Activated naive CD4-positive, alpha-beta T cell treated with anti-CD3 and anti-CD28 coated beads, Interleukin-2, amount 10 ng/mL, durations not matched to agents 7 days and 5 days (primary cell): Measurements from ENCODE around the gene RNU1-2.
"Not testable (repeated sequence)": the region's sequence is repeated elsewhere in the genome, so short reads cannot be mapped to it uniquely, and the experiment has no call there.

ENCODE experiments used
- CTCF ChIA-PET: fragments of 350-600 bp; sonication (Branson Sonifier 250); formaldehyde crosslinking; loops from one replicate; lab custom pipeline; 2021; ENCODE audit warnings: antibody characterized with exemption; lab: Charles Lee
- DNase-seq: peaks from one replicate; pipeline ENCODE4 v3.0.0-alpha.2; 2020
- H3K27ac Mint-ChIP-seq: one replicate; pipeline ENCODE4 v1.8.0; 2021; ENCODE audit warnings: mild to moderate bottlenecking, moderate library complexity, mixed read lengths
- H3K27me3 Mint-ChIP-seq: one replicate; pipeline ENCODE4 v1.8.0; 2021; ENCODE audit warnings: mild to moderate bottlenecking, mixed read lengths
- H3K36me3 Mint-ChIP-seq: one replicate; pipeline ENCODE4 v1.8.0; 2021; ENCODE audit warnings: mixed read lengths
- H3K4me1 Mint-ChIP-seq: one replicate; pipeline ENCODE4 v1.8.0; 2021; ENCODE audit warnings: mixed read lengths
- H3K4me3 Mint-ChIP-seq: one replicate; pipeline ENCODE4 v1.8.0; 2021; ENCODE audit warnings: mild to moderate bottlenecking, moderate library complexity, mixed read lengths
- H3K9me3 Mint-ChIP-seq: one replicate; pipeline ENCODE4 v1.8.0; 2021; ENCODE audit warnings: mixed read lengths

Gene RNU1-2

DNA sequence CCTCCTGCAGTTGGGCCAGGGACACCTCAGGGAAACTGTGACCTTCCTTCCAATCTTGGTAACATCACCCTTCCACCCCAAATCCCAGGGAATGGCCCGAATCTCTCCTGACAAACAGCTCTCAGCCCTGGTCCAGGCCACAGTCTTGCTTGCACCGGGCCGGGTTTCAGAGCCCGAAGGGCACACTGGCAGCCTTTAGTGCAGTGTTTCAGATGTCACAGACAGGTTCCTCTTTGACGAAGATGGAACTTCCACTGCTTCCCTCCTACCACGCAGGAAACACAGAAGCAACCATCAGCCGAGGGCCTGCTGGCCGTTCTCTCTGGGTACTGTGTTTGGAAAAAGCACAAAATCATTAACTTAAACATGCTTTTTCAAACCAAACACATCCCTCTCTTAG, 17.0 kb downstream of the RNU1-2 start:
- peak overlapping the region; percentile 73 for H3K4me3 Mint-ChIP-seq
- peaks cover 38% of the 10 kb centered on the region for H3K4me1 Mint-ChIP-seq
- H3K9me3 Mint-ChIP-seq, CTCF ChIA-PET, H3K36me3 Mint-ChIP-seq, H3K27ac Mint-ChIP-seq: not testable (repeated sequence)
- peaks cover 53% of the 10 kb centered on the region for H3K27me3 Mint-ChIP-seq
- DNase-seq = peak; percentile 13

DNA sequence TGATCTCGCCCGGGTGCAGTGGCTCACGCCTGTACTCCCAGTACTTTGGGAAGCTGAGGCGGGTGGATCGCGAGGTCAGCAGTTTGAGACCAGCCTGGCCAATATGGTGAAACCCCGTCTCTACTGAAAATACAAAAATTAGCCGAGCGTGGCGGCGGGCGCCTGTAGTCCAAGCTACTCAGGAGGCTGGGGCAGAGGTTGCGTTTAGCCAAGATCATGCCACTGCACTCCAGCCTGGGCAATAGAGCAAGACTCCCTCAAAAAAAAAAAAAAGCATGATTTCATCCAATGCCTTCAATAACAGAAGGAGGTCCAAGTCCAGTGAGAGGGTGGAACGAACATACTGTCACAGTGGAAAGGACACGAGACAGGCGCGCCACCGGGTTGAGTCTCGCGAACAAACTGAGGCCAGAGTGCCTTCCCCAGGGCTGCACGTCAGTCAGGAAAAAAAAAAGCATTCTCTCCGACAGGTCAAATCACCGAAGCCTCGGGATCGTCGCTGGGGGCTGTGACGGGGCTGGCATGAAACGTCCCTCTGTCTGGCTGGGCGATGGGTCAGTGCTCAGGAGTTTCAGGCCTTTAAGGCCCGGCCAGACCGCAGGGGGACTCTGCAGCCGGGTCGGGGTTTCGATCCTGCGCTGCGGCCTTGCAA, 17.5 kb downstream of the RNU1-2 start:
- Mint-ChIP-seq H3K4me3 (peak overlapping the region; percentile 73), H3K27ac (peak overlapping the region; percentile 69), H3K36me3 (no peaks in the 10 kb centered on the region), H3K27me3 (peaks cover 53% of the 10 kb centered on the region), H3K9me3 (no peaks in the 10 kb centered on the region), H3K4me1 (peaks cover 35% of the 10 kb centered on the region)
- no peak for DNase-seq
- CTCF ChIA-PET = no interaction called here

DNA sequence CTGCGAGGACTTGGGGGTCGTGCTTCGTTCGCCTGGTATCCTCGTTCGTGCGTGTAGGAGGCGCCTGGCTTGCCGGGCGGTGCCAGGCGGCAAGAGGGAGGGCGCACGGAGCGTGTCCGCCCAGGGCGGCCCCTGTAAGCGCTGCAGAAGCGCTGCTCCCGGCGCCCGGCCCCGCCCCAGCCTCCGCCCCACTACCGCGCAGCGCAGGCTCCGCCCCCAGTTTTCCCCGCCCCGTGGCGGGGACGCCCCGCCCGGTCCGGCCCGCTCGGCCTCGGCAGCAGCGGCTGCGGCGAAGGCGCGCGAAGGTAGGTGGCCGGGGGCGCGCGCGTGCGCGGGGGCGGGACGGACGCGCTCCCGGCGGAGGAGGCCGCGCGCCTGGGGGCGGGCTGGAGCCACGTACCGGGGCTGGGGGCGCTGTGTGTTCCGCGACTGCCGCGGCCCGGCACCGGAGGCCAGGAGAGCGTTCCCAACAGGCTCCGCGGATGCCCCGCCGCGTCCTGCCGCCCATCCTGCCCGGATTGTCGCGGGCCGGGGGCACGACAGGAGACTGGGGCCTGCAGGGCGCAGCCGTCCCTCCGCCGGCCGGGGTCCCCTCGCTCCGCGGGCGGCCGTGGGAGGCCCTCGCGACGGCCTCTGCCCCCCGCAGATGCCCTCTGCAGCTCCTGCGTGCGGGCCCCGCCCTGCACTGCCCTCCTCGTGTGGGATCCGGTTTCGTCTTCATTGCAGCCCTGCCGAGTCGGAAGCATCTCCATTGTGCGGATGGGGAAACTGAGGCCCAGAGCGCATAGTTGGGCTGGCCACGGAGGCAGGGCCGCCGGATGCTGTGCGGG, 18.3 kb downstream of the RNU1-2 start:
- CTCF ChIA-PET = interaction anchor here (1.4 kb wide), 1 partner anchor 8 kb away, joined by 3 read pairs; no protein-coding TSS in a partner anchor

DNA sequence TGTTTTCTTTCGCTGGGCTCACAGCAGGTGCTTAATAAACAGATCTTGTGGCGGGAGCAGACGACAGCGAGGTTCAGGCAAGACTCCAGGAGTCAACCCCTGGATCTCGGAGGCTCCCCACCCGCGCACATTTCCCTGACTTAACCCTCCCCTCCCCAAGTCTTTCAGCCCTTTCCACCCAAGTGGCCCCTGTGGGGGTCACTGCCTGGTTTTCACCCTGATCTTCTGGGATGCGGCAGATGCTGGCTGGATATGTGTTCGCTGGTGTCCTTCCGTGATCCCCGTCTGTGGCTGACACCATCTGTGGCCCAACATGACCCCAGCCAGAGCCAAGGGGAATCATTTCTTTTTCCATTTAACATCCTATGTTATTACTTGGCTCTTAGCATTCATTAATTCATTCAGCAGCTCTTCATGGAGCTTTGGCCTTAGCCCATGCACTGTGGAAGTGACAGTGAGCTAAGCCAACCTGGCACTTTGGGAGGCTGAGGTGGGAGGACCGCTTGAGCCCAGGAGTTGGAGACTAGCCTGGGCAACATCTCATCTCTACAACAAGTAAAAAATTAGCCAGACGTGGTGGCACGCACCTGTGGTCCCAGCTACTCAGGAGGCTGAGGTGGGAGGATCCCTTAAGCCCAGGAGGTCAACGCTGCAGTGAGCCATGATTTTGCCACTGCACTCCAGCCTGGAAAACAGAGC, 19.3 kb downstream of the RNU1-2 start:
- not testable (repeated sequence) for H3K36me3 Mint-ChIP-seq, DNase-seq, H3K9me3 Mint-ChIP-seq
- peaks cover 55% of the 10 kb centered on the region for H3K27me3 Mint-ChIP-seq
- H3K4me1 Mint-ChIP-seq = peaks cover 33% of the 10 kb centered on the region
- H3K27ac Mint-ChIP-seq = peak overlapping the region; percentile 68
- peak overlapping the region; percentile 82 for H3K4me3 Mint-ChIP-seq
- CTCF ChIA-PET = interaction anchor here (1.0 to 1.6 kb wide), 5 partner anchors 8 to 46 kb away, joined by 3 to 6 read pairs (median 4); no protein-coding TSS in a partner anchor

More for the DNA sequence above, 18.3 kb downstream of the RNU1-2 start:
- Mint-ChIP-seq H3K4me1 (peaks cover 35% of the 10 kb centered on the region), H3K4me3 (peak overlapping the region; percentile 82), H3K36me3 (no peaks in the 10 kb centered on the region), H3K9me3 (no peaks in the 10 kb centered on the region), H3K27me3 (peaks cover 55% of the 10 kb centered on the region), H3K27ac (peak overlapping the region; percentile 80)
- peak; percentile 93 for DNase-seq

GRCh38 chr1:16915627-16915973, 19.8 kb downstream of the RNU1-2 start:
- H3K27ac Mint-ChIP-seq = no peak overlapping the region
- DNase-seq = no peak
- CTCF ChIA-PET = interaction anchor here (1.0 to 1.6 kb wide), 5 partner anchors 8 to 46 kb away, joined by 3 to 6 read pairs (median 4); no protein-coding TSS in a partner anchor
- no peaks in the 10 kb centered on the region for H3K9me3 Mint-ChIP-seq
- H3K36me3 Mint-ChIP-seq = no peaks in the 10 kb centered on the region
- peaks cover 33% of the 10 kb centered on the region for H3K4me1 Mint-ChIP-seq
- peaks cover 59% of the 10 kb centered on the region for H3K27me3 Mint-ChIP-seq
- peak overlapping the region; percentile 82 for H3K4me3 Mint-ChIP-seq

DNA sequence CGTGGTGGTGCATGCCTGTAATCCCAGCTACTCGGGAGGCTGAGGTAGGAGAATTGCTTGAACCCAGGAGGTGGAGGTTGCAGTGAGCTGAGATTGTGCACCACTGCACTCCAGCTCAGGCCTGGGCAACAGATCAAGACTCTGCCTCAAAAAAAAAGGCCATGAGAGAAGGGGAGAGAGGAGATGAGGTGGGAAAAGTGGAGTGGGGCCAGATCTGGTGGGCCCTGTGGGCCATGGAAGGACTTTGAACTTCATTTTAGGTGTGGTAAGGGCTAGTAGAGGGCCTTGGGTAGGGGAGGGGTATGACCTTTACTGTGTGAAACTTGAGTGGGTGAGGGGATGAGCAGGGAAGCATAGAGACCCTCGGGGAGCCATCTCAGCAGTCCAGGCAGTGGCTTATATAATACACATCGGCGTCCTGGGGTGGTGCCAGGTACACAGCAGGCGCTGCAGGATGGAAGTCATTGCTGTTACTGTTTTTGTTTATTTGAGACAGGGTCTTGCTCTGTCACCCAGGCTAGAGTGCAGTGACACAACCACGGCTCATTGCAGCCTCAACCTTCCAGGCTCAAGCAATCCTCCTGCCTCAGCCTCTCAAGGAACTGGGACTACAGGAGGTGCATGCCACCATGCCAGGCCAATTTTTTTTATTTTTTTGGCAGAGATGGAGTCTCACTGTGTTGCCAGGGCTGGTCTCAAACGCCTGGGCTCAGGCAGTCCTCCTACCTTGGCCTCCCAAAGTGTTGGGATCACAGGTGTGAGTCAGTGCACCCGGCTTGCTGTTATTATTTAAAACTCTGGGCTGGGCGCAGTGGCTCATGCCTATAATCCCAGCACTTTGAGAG, 20.5 kb downstream of the RNU1-2 start:
- Mint-ChIP-seq H3K4me3 (peak overlapping the region; percentile 8), H3K4me1 (peaks cover 37% of the 10 kb centered on the region), H3K27me3 (peaks cover 65% of the 10 kb centered on the region)
- H3K36me3 Mint-ChIP-seq, DNase-seq, H3K9me3 Mint-ChIP-seq, H3K27ac Mint-ChIP-seq: not testable (repeated sequence)
- CTCF ChIA-PET = interaction anchor here (1.0 to 1.6 kb wide), 4 partner anchors 8 to 45 kb away, joined by 3 to 6 read pairs (median 4); no protein-coding TSS in a partner anchor

DNA sequence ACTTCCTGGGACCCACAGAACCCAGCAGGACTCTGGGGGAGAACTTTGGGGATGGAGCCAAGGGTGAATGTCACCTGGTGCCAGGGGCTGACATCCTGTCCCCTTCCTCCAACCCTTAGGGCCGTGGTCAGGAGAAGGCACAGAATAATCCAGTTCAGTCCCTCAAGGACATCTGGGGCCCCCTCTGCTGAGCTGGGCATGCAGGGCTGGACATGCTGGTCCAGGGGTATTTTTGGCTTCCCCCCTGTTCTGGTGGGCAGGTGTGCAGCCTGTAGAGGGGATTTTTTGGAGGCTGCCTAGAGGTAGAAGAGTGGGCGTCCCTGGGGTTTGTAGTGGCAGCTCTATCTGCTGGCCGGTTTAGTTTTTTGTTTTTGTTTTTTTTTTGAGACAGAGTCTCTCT, 22.6 kb downstream of the RNU1-2 start:
- no peak for DNase-seq
- Mint-ChIP-seq H3K27me3 (peaks cover 66% of the 10 kb centered on the region), H3K36me3 (no peaks in the 10 kb centered on the region), H3K4me3 (no peak overlapping the region), H3K4me1 (peaks cover 36% of the 10 kb centered on the region), H3K9me3 (no peaks in the 10 kb centered on the region), H3K27ac (no peak overlapping the region)
- CTCF ChIA-PET = no interaction called here

- H3K4me3 Mint-ChIP-seq, H3K9me3 Mint-ChIP-seq, H3K36me3 Mint-ChIP-seq, DNase-seq, H3K27ac Mint-ChIP-seq, CTCF ChIA-PET: not testable (repeated sequence)
- H3K4me1 Mint-ChIP-seq = peaks cover 32% of the 10 kb centered on the region
- peaks cover 66% of the 10 kb centered on the region for H3K27me3 Mint-ChIP-seq
These were observed 23.3 kb downstream of the RNU1-2 start for GRCh38 chr1:16918936-16919665.

- CTCF ChIA-PET = interaction anchor here (1.3 kb wide), 1 partner anchor 40 kb away, joined by 8 read pairs; no protein-coding TSS in a partner anchor
- no peaks in the 10 kb centered on the region for H3K9me3 Mint-ChIP-seq
- no peaks in the 10 kb centered on the region for H3K36me3 Mint-ChIP-seq
- H3K4me1 Mint-ChIP-seq = peaks cover 28% of the 10 kb centered on the region
- DNase-seq = no peak
- H3K4me3 Mint-ChIP-seq = no peak overlapping the region
- H3K27ac Mint-ChIP-seq = no peak overlapping the region
- H3K27me3 Mint-ChIP-seq = peaks cover 55% of the 10 kb centered on the region
These were observed 25.2 kb downstream of the RNU1-2 start for GRCh38 chr1:16920951-16921350.

GRCh38 chr1:16921391-16922185, 25.8 kb downstream of the RNU1-2 start, which contains the start of gene CROCC:
CROCC (plus strand) TSS chr1:16921931; CDS start chr1:16922019, 88 bp downstream.
- H3K27me3 Mint-ChIP-seq = peaks cover 50% of the 10 kb centered on the region
- CTCF ChIA-PET = interaction anchor here (1.1 to 1.3 kb wide), 2 partner anchors 10 to 39 kb away, joined by 4 to 8 read pairs; no protein-coding TSS in a partner anchor
- H3K4me3 Mint-ChIP-seq = peak within 1 kb of the TSS; percentile 54
- peak; percentile 73 for DNase-seq
- no peaks in the 10 kb centered on the region for H3K9me3 Mint-ChIP-seq
- H3K4me1 Mint-ChIP-seq = peaks cover 25% of the 10 kb centered on the region
- no peaks in the 10 kb centered on the region for H3K36me3 Mint-ChIP-seq
- no peak within 1 kb of the TSS for H3K27ac Mint-ChIP-seq

GRCh38 chr1:16922466-16922865, 26.7 kb downstream of the RNU1-2 start:
- Mint-ChIP-seq H3K36me3 (no peaks in the 10 kb centered on the region), H3K4me1 (peaks cover 25% of the 10 kb centered on the region), H3K27me3 (peaks cover 50% of the 10 kb centered on the region), H3K27ac (no peak overlapping the region), H3K4me3 (no peak overlapping the region), H3K9me3 (no peaks in the 10 kb centered on the region)
- no peak for DNase-seq
- CTCF ChIA-PET = interaction anchor here (0.7 to 1.1 kb wide), 2 partner anchors 9 to 18 kb away, joined by 3 to 4 read pairs; no protein-coding TSS in a partner anchor

GRCh38 chr1:16922885-16923431, 27.2 kb downstream of the RNU1-2 start:
- H3K9me3 Mint-ChIP-seq = no peaks in the 10 kb centered on the region
- CTCF ChIA-PET = interaction anchor here (0.7 to 1.5 kb wide), 3 partner anchors 8 to 39 kb away, joined by 3 to 4 read pairs (median 4); no protein-coding TSS in a partner anchor
- peaks cover 50% of the 10 kb centered on the region for H3K27me3 Mint-ChIP-seq
- H3K4me1 Mint-ChIP-seq = peaks cover 25% of the 10 kb centered on the region
- H3K36me3 Mint-ChIP-seq = no peaks in the 10 kb centered on the region
- no peak for DNase-seq
- no peak overlapping the region for H3K27ac Mint-ChIP-seq
- H3K4me3 Mint-ChIP-seq = no peak overlapping the region
